Activated CD8-positive, alpha-beta T cell treated with anti-CD3 and anti-CD28 coated beads for 36 hours (primary cell): ENCODE data around the gene ST6GALNAC3. TPM values are rescaled to one million over a fixed set of nuclear protein-coding genes. Genes with fewer than 3 reads are reported as not detected.
A peak's percentile ranks its signal among the peaks of the same experiment; 100 is the strongest.

Source experiments
- ATAC-seq: fragments of 200-7000 bp; cut with Tn5 transposase; one replicate; pipeline ENCODE4 v1.10.0; 2021; ENCODE audit warnings: mild to moderate bottlenecking, moderate library complexity
- CTCF ChIA-PET: fragments of 350-600 bp; sonication (Branson Sonifier 250); formaldehyde crosslinking; loops from one replicate; lab custom pipeline; 2021; ENCODE audit warnings: antibody characterized with exemption; lab: Charles Lee
- POLR2A ChIA-PET: fragments of 350-600 bp; sonication (Branson Sonifier 250); formaldehyde crosslinking; loops from one replicate; lab custom pipeline; 2021; ENCODE audit warnings: antibody characterized with exemption; lab: Charles Lee
- DNase-seq: peaks from one replicate; pipeline ENCODE4 v3.0.0-alpha.2; 2020
- H3K27ac Mint-ChIP-seq: one replicate; pipeline ENCODE4 v1.8.0; 2021; ENCODE audit warnings: mild to moderate bottlenecking, mixed read lengths
- H3K27me3 Mint-ChIP-seq: one replicate; pipeline ENCODE4 v1.8.0; 2021; ENCODE audit warnings: mixed read lengths
- H3K36me3 Mint-ChIP-seq: one replicate; pipeline ENCODE4 v1.8.0; 2021; ENCODE audit warnings: low read depth, mixed read lengths
- H3K4me1 Mint-ChIP-seq: one replicate; pipeline ENCODE4 v1.8.0; 2021; ENCODE audit warnings: low read depth, mixed read lengths
- H3K4me3 Mint-ChIP-seq: one replicate; pipeline ENCODE4 v1.8.0; 2021; ENCODE audit warnings: mild to moderate bottlenecking, moderate library complexity, mixed read lengths
- H3K9me3 Mint-ChIP-seq: one replicate; pipeline ENCODE4 v1.8.0; 2021; ENCODE audit warnings: mixed read lengths
- intact Hi-C: fragments of 100-400 bp; cut with micrococcal nuclease; formaldehyde crosslinking; loops from one replicate; pipeline ENCODE4 v1.10.0; 2022
- total RNA-seq, 2 experiments: library from RNA; stranded (reverse); gene quantifications; one replicate each; pipeline ENCODE4 v1.2.3, GENCODE V29; 2021
- TF ChIP-seq, protein P1 (sequence below): fragments of 200-600 bp; IDR thresholded peaks from one replicate; pipeline ENCODE4 v1.8.0; 2022; ENCODE audit warnings: antibody characterized with exemption, mild to moderate bottlenecking

ST6GALNAC3 gene
- total RNA-seq, 2 experiments from 2014 or later = 2.7 to 2.9 TPM

GRCh38 chr1:76102046-76102445 lies 27.5 kb downstream of the ST6GALNAC3 start:
- Mint-ChIP-seq H3K36me3 (peaks cover 2% of the 10 kb centered on the region), H3K9me3 (peaks cover 3% of the 10 kb centered on the region), H3K4me3 (no peak overlapping the region), H3K27me3 (peaks cover 3% of the 10 kb centered on the region), H3K27ac (no peak overlapping the region), H3K4me1 (peaks cover 19% of the 10 kb centered on the region)
- ChIA-PET CTCF (no interaction called here), POLR2A (no interaction called here)
- TF ChIP-seq, protein P1, sequence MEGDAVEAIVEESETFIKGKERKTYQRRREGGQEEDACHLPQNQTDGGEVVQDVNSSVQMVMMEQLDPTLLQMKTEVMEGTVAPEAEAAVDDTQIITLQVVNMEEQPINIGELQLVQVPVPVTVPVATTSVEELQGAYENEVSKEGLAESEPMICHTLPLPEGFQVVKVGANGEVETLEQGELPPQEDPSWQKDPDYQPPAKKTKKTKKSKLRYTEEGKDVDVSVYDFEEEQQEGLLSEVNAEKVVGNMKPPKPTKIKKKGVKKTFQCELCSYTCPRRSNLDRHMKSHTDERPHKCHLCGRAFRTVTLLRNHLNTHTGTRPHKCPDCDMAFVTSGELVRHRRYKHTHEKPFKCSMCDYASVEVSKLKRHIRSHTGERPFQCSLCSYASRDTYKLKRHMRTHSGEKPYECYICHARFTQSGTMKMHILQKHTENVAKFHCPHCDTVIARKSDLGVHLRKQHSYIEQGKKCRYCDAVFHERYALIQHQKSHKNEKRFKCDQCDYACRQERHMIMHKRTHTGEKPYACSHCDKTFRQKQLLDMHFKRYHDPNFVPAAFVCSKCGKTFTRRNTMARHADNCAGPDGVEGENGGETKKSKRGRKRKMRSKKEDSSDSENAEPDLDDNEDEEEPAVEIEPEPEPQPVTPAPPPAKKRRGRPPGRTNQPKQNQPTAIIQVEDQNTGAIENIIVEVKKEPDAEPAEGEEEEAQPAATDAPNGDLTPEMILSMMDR = no peak
- DNase-seq = no peak
- intact Hi-C loops = no loop called here
- ATAC-seq = no peak

DNA sequence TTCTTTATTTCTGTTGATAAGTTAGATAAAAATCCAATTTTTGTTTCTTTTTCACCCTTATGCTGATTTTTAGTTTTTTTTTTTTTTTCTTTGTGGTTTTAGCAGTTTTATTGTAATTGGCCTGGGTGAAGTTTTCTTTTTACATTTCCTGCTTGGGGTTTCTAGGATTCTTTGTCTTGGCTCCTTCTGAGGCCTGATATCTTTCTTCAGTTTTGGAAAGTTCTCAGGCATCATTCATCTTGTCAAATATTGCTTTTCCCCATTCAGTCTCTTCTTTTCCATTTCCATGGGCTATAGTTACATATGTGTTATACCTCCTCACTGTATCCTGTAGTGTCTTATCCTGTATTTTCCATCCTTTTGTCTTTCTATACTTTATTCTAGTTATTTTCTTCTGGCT lies 28.5 kb downstream of the ST6GALNAC3 start:
- intact Hi-C loops = no loop called here
- DNase-seq = no peak
- Mint-ChIP-seq H3K36me3 (no peaks in the 10 kb centered on the region), H3K9me3 (no peaks in the 10 kb centered on the region), H3K4me1 (peaks cover 19% of the 10 kb centered on the region), H3K4me3 (no peak overlapping the region), H3K27me3 (peaks cover 3% of the 10 kb centered on the region), H3K27ac (no peak overlapping the region)
- ATAC-seq = no peak
- CTCF ChIA-PET = no interaction called here
- TF ChIP-seq, protein P1 = no peak
- POLR2A ChIA-PET = no interaction called here

- Mint-ChIP-seq H3K27me3 (peaks cover 3% of the 10 kb centered on the region), H3K36me3 (no peaks in the 10 kb centered on the region), H3K4me1 (peaks cover 19% of the 10 kb centered on the region), H3K4me3 (no peak overlapping the region), H3K9me3 (no peaks in the 10 kb centered on the region), H3K27ac (no peak overlapping the region)
- TF ChIP-seq, protein P1 = no peak
- DNase-seq (no peak), ATAC-seq (peak; percentile 68)
- CTCF ChIA-PET = no interaction called here
- POLR2A ChIA-PET = no interaction called here
- intact Hi-C loops = no loop called here
Measured at GRCh38 chr1:76105372-76105771, 30.8 kb downstream of the ST6GALNAC3 start.

DNA sequence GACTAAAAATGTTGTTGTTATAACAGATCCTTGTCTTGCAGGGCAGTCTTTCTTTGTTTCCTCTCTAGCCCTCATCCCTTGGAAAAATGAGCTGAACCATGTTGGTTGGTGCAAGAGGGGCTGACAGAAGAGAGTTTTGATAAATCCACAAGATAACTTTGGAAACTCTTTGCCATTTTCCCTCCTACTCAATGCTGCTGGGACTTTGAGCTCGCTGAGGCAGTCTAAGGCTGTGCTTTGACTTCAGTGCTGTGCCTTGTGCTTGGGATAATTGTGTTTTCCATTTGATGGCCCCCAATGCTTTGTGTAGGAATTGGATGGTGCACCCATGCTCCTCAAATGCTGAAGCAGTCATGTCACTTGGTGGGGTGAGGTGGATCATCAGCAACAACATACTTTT lies 31.7 kb downstream of the ST6GALNAC3 start:
- Mint-ChIP-seq H3K36me3 (no peaks in the 10 kb centered on the region), H3K4me1 (peaks cover 19% of the 10 kb centered on the region), H3K4me3 (no peak overlapping the region), H3K9me3 (no peaks in the 10 kb centered on the region), H3K27me3 (peaks cover 3% of the 10 kb centered on the region), H3K27ac (no peak overlapping the region)
- ChIA-PET CTCF (no interaction called here), POLR2A (no interaction called here)
- DNase-seq (no peak), ATAC-seq (no peak)
- intact Hi-C loops = no loop called here
- TF ChIP-seq, protein P1 = no peak

GRCh38 chr1:76106719-76107235 lies 32.2 kb downstream of the ST6GALNAC3 start:
- CTCF ChIA-PET = no interaction called here
- no peak overlapping the region for H3K27ac Mint-ChIP-seq
- TF ChIP-seq, protein P1 = no peak

More at GRCh38 chr1:76106719-76107235, 32.2 kb downstream of the ST6GALNAC3 start:
- Mint-ChIP-seq H3K36me3 (no peaks in the 10 kb centered on the region), H3K4me1 (peaks cover 19% of the 10 kb centered on the region), H3K4me3 (no peak overlapping the region), H3K9me3 (no peaks in the 10 kb centered on the region), H3K27me3 (peaks cover 3% of the 10 kb centered on the region)
- POLR2A ChIA-PET = no interaction called here
- ATAC-seq (no peak), DNase-seq (no peak)
- intact Hi-C loops = no loop called here
